Effector CD4-positive, alpha-beta T cell (primary cell): ENCODE measurements around the gene TUBAL3.

ENCODE experiments used
- DNase-seq: peaks from one replicate; pipeline ENCODE4 v3.0.0-alpha.2; 2020

TUBAL3 gene

DNA sequence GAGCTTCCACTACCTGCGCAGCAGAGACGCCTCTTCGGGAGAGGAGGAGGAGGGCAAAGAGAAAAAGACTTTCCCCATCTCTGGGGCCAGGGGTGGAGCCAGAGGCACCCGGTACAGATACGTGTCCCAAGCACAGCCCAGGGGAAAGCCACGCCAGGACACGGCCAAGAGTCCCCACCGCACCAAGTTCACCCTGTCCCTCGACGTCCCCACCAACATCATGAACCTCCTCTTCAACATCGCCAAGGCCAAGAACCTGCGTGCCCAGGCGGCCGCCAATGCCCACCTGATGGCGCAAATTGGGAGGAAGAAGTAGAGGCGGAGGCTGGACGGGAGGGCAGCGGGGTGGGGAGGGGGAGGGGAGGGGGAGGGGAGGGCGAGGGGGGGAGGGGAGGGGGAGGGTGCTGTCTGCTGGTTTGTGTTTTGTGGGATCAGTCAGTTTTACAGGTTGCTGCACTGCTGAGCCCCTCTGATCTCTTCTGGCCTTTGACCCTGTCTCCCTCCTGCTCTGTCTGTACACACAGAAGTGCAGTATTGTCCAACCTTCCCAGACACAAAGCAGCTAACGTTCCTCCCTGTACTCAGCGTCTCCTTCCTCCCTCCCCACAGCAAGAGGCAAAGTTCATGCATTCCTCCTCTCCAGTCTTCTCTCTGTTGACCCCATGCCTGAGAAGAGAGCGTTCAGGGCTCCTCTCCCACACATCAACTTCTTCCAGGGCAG, 30.6 kb downstream of the TUBAL3 start:
- no peak for DNase-seq

DNA sequence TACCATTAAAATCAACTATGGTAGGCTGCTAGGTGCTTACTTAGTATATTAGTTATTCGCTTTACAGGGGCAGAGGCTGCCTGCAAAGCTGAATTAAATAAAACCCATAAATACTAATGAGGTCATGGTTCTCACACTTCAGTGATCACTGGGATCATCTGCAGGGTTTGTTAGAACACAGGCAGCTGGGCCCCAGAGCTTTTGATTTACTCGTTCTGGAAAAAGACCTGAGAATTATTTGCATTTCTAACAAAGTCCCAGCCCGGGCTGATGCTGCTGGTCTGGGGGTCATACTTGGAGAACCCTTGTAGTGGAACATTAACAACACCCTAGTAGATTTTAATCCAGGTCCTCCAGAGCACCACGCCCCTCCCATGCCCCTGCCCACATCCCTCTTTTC, 31.3 kb downstream of the TUBAL3 start:
- DNase-seq: no peak

DNA sequence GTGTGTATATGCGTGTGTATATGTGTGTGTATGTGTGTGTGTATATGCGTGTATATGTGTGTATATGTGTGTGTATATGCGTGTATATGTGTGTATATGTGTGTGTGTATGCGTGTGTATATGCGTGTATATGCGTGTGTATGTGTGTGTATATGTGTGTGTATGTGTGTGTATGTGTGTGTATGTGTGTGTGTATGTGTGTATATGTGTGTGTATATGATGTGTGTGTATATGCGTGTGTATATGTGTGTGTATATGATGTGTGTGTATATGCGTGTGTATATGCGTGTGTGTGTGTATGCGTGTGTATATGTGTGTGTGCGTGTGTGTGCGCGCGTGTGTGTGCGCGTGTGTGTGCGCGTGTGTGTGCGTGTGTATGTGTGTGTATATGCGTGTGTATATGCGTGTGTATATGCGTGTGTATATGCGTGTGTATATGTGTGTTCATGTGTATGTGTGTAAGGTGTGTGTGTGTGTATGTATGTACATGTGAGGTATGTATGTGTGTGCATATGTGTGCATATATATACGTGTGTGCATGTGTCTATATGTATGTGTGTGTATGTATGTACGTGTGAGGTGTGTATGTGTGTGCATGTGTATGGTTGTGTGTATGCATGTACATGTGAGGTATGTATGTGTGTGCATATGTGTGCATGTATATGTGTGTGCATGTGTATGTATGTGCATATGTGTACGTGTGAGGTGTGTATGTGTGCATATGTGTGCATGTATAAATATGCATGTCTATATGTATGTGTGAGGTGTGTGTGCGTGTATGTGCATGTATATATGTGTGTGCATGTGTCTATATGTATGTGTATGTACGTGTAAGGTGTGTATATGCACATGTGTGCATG, 33.9 kb downstream of the TUBAL3 start:
- no peak for DNase-seq

DNA sequence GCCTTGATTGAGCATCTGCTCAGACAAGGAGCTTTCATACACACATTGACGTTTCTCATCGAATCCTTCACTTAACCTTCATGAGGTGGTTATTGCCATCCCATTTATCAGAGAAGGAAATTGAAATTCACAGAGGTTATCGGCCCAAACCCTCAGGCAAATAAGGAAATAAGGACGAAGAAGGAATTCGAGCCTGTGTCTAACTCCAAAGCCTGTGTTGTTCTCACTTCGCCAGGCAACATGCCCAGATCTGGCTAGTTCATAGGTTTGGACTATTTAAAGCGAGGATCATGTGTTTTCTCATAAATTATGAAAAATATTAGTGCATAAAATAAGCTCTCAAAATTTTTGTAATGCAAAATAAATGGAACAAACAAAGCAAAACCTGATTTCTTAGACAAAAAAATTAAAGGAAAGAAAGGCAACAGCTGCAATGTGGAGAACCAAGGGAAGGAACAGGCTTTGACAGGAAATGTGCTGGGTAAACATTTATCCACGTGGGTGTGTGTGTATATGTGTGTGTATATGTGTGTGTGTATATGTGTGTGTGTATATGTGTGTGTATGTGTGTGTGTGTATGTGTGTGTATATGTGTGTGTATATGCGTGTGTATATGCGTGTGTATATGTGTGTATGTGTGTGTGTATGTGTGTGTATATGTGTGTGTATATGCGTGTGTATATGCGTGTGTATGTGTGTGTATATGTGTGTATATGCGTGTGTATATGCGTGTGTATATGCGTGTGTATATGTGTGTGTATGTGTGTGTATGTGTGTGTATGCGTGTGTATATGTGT, 35.1 kb downstream of the TUBAL3 start:
- DNase-seq: no peak

DNA sequence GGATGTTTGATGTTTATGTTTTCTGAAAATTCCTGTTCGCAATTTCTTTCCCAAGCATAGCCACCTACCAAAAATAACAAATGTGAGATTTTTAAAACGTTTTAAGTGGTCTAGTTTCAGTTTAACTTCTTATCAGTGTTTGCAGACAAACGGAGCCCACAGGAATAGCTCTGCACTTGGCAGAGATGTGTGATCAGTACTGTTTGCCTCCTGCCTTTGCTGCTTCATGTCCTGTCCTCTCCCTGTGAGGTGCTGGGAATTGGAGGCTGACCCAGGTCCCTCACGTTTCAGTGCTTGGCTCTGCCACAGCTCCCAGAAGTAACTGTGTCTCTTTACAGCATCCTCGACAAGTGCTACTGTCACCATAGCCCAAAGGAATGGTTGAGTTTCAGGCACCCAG, 38.7 kb downstream of the TUBAL3 start:
- no peak for DNase-seq

DNA sequence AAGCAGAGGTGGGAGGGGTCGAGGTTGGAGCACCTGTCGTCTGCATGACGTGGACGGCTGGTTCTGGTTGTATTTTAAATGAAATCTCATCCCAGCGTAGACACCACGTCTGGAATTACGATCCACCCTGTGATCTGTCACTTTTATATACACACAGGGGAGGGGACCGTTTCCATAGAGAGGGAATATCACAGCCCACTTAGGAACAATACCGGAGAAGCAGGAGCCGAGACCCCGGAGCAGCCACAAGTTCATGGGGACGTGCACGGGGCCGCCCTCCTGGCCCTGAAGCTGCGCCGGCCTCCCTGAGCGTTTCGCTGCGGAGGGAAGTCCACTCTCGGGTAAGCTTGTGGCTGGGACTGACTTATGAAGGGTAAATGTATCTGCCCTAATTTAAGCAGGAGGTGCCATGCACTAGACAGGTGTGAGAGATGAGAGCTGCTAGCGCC, 39.7 kb downstream of the TUBAL3 start, which contains the start of gene UCN3:
Gene UCN3, plus strand, starts transcription at position 77 of the 449 bp plus-strand sequence. CDS start 8,755 bp downstream, outside the sequence.
- DNase-seq: no peak

DNA sequence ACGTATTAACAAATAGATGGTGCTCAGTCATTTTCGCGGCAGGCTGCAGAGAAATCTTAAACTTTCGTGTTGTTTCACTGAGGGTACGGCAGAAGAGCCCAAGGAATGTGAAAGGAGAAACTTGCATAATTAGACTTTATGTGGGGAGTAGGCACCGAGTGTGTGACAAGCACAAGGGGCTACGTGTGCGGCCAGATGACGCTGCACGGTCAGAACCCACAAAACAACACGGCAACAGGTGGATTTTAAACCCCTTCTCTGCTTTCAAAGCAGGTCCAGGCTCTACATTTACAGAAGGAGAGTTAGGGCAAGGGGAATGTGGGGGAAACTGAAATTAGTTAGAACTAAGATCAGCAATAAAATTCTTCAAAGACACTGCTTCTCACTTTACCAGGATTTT, 40.3 kb downstream of the TUBAL3 start:
- DNase-seq: no peak

DNA sequence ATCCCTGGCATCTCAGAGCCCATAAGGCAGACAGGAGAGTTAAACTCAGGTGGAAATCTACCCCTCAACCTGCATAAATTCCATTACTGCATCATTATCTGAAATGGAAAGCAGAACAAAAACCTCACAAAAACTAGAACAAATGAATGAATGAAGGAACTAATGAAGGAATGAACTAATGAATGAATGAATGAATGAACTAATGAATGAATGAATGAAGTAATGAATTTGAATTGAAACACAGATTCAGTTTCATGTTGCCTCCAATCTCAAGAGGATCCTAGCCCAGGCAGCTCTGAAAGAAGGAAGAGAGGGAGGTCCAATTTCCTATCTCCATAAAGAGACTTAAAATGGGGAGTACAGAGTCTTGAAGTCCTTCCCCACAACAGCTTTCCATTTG, 41.8 kb downstream of the TUBAL3 start:
- no peak for DNase-seq

DNA sequence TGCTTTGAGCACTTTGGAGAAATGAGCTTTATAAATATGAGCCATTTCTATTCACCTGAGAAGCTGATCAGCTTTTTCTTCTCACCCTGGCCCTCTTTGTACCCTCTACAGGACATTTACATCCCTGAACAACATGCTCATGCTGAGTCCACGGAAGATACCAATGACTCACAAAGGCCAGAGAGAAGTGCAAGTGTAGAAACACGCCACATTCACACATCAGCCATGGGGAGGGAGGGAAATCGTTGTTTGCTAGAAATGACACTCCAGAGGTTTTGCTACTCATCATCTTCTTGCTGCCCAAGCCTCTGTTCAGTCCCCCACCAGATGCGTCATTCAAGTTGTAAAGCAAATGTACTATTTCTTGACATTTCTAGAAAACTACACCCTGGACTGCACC, 42.7 kb downstream of the TUBAL3 start:
- no peak for DNase-seq

DNA sequence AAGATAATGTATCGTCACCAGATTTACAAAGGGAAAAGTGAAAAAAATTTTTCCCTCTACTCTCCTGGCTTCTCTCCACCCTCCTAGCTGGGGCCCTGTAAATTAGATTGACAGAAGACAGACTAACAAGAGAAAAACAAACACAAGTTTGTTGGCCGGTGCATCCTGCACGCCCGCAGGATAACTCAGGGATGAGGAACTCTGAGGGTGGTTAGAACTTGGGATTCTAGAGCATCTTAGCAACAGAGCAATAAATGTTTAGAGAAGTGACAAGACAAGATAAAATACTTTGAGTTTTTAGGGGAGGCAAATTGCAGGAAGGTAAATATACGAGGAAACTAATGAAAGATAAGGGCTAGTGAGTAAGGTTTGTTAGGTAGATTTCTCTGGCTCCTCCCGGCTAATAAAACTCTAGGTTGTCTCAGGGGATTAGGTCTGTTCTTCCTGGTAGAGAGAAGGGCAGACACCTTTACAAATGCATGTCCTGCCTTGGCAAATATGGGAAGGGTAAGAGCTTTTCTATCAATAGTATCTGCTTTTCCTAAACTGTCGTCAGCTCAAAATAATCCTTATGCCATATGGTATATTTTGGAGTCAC, 44.2 kb downstream of the TUBAL3 start:
- no peak for DNase-seq

DNA sequence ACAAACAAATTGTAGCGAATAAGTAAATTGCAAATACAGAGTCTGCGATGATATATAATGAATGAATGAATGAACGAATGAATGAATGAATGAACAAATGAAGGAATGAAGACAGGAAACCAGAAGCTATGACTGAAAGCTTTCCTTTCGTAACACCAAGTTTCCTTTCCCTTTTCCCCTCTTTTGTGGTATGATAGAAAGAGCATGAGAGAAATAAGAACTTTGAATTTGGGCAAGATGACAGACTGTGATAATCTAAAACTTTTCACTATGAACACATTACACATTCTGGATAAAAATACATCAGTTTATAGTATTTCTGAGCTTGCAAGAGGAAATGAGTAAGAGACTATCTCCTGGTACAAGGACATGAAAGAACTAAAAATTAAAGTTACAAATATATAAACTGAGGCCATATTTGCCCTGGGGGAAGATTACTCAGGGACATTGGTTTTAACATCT, 48.3 kb downstream of the TUBAL3 start:
- DNase-seq: no peak

DNA sequence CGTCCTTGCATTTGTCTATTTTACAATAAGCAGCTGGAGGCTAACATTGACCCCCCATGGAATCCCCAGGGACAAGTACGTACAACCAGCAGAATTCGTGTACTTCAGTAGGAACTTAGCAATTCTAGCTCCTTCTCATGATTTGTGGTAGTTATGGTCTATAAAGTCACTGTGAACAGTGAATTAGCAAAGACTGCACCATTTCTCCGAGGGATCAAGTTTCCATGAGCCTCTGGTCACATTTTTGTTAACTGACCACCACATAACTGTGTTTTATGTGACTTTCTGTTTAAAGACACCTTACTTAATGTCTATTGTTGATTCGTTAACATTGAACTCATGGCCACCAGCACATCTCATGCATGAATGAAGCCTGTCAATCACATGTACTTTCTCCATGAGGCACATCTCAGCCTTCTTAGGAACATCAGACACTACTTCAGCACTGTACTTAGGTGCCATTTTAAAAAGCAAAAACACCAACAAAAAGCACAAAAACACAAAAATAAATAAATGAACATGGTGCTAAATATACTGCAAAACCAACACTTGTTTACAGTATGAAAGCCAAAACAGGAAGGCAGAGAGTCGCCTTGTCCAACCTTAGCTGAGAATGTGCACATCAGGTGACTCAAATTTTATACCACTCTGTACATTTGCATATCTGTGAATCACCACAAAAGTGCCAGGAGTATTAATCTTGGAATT, 48.9 kb downstream of the TUBAL3 start:
- no peak for DNase-seq

DNA sequence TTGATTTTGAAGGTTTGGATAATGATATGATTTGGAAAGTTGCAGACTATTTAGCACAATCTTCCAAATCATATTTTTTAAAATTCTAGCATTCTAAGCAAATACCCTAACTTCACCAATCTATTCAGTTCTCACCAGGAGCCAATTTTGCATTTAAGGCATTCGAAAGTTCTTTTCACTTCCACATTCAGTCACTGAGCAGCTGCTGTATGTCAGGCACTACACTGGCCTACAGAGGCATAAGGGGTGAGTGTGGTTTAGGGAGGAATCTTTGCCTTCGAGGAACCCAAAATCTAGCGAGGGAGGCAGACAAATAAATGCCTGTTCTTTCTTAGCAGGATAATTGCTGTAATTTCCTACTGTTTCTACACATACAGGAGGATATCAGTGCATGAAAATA, 50.6 kb downstream of the TUBAL3 start:
- no peak for DNase-seq

DNA sequence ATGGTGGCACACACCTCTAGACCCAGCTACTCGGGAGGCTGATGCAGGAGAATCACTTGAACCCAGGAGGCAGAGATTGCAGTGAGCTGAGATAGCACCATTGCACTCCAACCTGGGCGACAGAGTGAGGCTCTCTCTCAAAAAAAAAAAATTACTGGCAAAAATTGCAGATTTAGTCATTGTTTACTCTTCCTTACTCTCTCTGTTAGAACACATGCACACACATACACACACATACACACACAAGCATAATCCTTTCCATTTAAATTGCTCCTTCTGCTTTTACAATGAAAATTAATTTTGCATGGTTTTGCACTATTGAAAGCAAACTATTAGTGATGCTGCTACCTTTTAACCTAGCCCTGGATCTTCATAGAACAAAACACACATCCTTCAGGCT, 55.3 kb downstream of the TUBAL3 start:
- DNase-seq: no peak

DNA sequence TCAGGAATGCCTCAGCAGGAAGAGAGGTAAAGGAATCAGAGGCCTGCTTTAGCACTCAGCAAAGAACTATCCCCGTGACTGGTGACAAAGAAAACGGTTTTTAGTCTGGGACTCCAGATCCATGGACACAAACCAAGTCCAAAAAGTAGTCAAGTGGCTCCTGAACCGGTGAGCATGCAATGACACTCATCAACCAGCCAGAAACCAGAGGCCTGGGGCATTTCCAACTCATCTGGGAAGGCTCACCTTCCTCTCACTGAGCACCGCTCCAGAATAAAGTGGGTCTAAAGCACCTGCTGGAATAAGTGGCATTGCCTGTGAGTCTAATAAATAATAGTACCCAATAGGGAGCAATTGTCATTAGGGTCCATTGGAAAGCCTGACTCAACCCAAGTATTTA, 57.7 kb downstream of the TUBAL3 start:
- DNase-seq: no peak

DNA sequence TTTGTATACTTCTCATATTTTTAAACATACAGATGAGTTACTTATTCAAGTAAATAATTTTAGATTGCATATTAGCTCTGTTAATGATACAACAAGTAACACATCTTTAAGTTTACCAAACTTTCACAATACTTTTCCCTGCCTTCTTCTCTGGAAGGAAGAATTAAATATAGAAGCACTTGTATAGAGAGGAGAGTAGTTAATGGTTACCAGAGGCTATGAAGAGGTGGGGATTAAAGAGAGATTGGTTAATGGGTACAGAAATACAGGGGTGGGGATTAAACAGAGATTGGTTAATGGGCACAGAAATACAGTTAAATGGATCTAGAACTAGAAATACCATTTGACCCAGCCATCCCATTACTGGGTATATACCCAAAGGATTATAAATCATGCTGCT, 59.9 kb downstream of the TUBAL3 start:
- no peak for DNase-seq

DNA sequence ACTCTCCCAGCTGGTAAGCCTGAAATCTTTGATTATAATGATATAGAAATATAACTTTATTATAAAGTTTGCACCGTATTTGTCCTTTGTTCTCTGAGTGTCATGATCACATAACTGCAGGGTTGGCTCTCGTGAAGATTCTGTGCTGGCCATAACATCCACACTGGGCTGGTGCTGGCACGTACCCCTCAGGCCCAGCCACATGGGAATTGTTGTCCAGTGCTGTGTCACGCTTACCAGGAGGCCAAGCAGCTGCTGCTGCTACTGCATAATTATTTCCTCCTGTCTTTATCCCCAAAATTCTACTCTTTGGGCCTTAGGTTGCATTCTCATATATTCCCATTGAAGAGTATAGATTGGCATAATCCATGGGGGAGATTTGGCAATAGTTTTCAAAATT, 60.6 kb downstream of the TUBAL3 start:
- DNase-seq: no peak

DNA sequence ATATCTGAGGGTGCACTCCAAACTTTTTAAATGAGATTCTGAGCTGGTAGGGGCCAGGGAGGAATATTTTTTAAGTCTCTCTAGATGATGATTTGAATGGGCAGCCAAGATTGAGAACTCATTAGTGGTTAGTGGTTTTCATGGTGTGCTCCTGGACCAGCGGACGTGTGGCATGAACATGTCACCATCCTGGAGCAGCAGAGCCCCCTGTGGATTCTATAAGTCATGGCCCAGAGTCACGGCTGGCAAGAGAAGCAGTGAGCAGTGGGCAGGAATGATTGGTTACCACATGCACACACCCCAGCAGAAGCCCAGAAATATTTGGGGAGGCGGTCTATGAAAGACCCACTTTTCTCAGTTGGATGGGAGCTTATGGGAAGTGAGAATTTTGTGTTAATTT, 61.1 kb downstream of the TUBAL3 start:
- DNase-seq: no peak
